ENCODE measurements around the gene MICAL3. TPM values are rescaled to one million over a fixed set of nuclear protein-coding genes. Genes with fewer than 3 reads are reported as not detected.

The MICAL3 gene
- total RNA-seq, 4 donors from 2014 or later: 15.8 to 45.4 (median 31.6) TPM

GRCh38 chr22:17972385-17973191 is 51.8 kb downstream of the MICAL3 start:
- no peak for TF ChIP-seq CTCF (IDR thresholded peaks at IDR 0.05; ENCODE audit: low read depth)

GRCh38 chr22:17971711-17972110 is 52.6 kb downstream of the MICAL3 start:
- TF ChIP-seq CTCF (IDR thresholded peaks at IDR 0.05; ENCODE audit: low read depth): no peak

- TF ChIP-seq CTCF (IDR thresholded peaks at IDR 0.05; ENCODE audit: low read depth): no peak
Measured at GRCh38 chr22:17970201-17970708, 54.1 kb downstream of the MICAL3 start.

- no peak for TF ChIP-seq CTCF (IDR thresholded peaks at IDR 0.05; ENCODE audit: low read depth)
Measured at GRCh38 chr22:17969701-17970113, 54.7 kb downstream of the MICAL3 start.

GRCh38 chr22:17968126-17968525 is 56.2 kb downstream of the MICAL3 start:
- TF ChIP-seq CTCF (IDR thresholded peaks at IDR 0.05; ENCODE audit: low read depth): no peak

GRCh38 chr22:17966403-17966717 is 58.0 kb downstream of the MICAL3 start:
- TF ChIP-seq CTCF (IDR thresholded peaks at IDR 0.05; ENCODE audit: low read depth): no peak

GRCh38 chr22:17965538-17966402 is 58.6 kb downstream of the MICAL3 start:
- no peak for TF ChIP-seq CTCF (IDR thresholded peaks at IDR 0.05; ENCODE audit: low read depth)

All from subcutaneous adipose tissue (tissue), 4 donors.